HCT116 (cell line): ENCODE data around the gene GRIK2. TPM values are rescaled to one million over a fixed set of nuclear protein-coding genes. Genes with fewer than 3 reads are reported as not detected.

Experiments used
- ATAC-seq: fragments of 200-7000 bp; cut with Tn5 transposase; 2 replicates; pipeline ENCODE4 v1.9.1; 2020; ENCODE audit warnings: mild to moderate bottlenecking, moderate library complexity
- BruUV-seq: library from RNA; stranded (reverse); fragments of 400-500 nt; replicated peaks from 2 replicates; lab custom pipeline; 2021; lab: Mats Ljungman, UMichigan
- CTCF ChIA-PET: fragments of 300-600 bp; sonication (Branson Sonifier 250); formaldehyde crosslinking; loops from one replicate; lab custom pipeline; 2021; ENCODE audit warnings: antibody characterized with exemption; lab: Charles Lee
- POLR2A ChIA-PET: fragments of 300-600, 350-600 bp; sonication (Branson Sonifier 250); formaldehyde crosslinking; loops from one replicate; lab custom pipeline; 2021; ENCODE audit warnings: antibody characterized with exemption; lab: Charles Lee
- RAD21 ChIA-PET, 2 experiments: fragments of 300-600 bp; sonication (Branson Sonifier 250); formaldehyde crosslinking; loops; one replicate each; lab custom pipeline; 2023; ENCODE audit warnings: low total read pairs in 2 of 2; ENCODE audit not compliant: uncharacterized antibody in 2 of 2, unreplicated experiment in 2 of 2, low non-redundant PET in 1 of 2; lab: Charles Lee
- DNase-seq: peaks from one replicate; pipeline ENCODE4 v3.0.0-alpha.2; 2010; ENCODE audit warnings: low read depth, low spot score
- H2AFZ ChIP-seq: fragments of 200-600 bp; shearing (Covaris generic), sonication (generic); 2 replicates; pipeline ENCODE4 v1.6.1; 2017; ENCODE audit warnings: low read depth, mixed run types, mixed read lengths, antibody characterized with exemption, low read length; ENCODE audit not compliant: poor library complexity, severe bottlenecking
- H3K27ac ChIP-seq: 2 replicates; pipeline ENCODE4 v1.5.1; 2012; ENCODE audit warnings: low read depth, low read length
- H3K27me3 ChIP-seq: fragments of 200-600 bp; sonication (generic); 2 replicates; pipeline ENCODE4 v1.6.1; 2016; ENCODE audit warnings: mixed run types, low read length, mixed read lengths; ENCODE audit not compliant: insufficient read depth
- H3K36me3 ChIP-seq, 2 experiments: fragments of 200-500 bp in 1 of 2; fragments of 200-600 bp in 1 of 2; sonication (Bioruptor generic) in 1 of 2; sonication (generic) in 1 of 2; 2 replicates each; pipeline versions ENCODE4 v1.5.1 to v1.6.1; 2014 to 2016; ENCODE audit warnings: low read length in 2 of 2, inconsistent platforms in 1 of 2, mixed read lengths in 1 of 2, mixed run types in 1 of 2; ENCODE audit not compliant: insufficient read depth in 2 of 2, control insufficient read depth in 1 of 2
- H3K4me1 ChIP-seq, 2 experiments: fragments of 200-600 bp in 1 of 2; sonication (generic) in 1 of 2; 2 replicates each; pipeline versions ENCODE4 v1.5.1 to v1.6.1; 2012 to 2017; ENCODE audit warnings: low read length in 2 of 2, inconsistent platforms in 1 of 2, mild to moderate bottlenecking in 1 of 2, mixed read lengths in 1 of 2, mixed run types in 1 of 2, moderate library complexity in 1 of 2; ENCODE audit not compliant: insufficient read depth in 2 of 2, control insufficient read depth in 1 of 2
- H3K4me2 ChIP-seq: fragments of 200-600 bp; sonication (generic); 2 replicates; pipeline ENCODE4 v1.6.1; 2017; ENCODE audit warnings: mixed run types, low read length, mixed read lengths
- H3K4me3 ChIP-seq, 2 experiments: fragments of 200-600 bp in 1 of 2; sonication (generic) in 1 of 2; replicated peaks in 1 of 2; 2 replicates each; pipeline ENCODE4 v1.5.1; 2011 to 2016; ENCODE audit warnings: low read length in 2 of 2, control low read depth in 1 of 2, low read depth in 1 of 2, mild to moderate bottlenecking in 1 of 2, mixed read lengths in 1 of 2, mixed run types in 1 of 2
- H3K79me2 ChIP-seq: fragments of 200-600 bp; sonication (generic); 2 replicates; pipeline ENCODE4 v1.6.1; 2017; ENCODE audit warnings: mild to moderate bottlenecking, mixed run types, low read length, moderate library complexity, mixed read lengths; ENCODE audit not compliant: insufficient read depth
- H3K9ac ChIP-seq: fragments of 200-600 bp; sonication (generic); 2 replicates; pipeline ENCODE4 v1.6.1; 2016; ENCODE audit warnings: low read length, mixed read lengths
- H3K9me2 ChIP-seq: fragments of 200-600 bp; sonication (generic), shearing (Covaris generic); 2 replicates; pipeline ENCODE4 v1.6.1; 2017; ENCODE audit warnings: mixed run types, mild to moderate bottlenecking, moderate library complexity; ENCODE audit not compliant: insufficient read depth
- H3K9me3 ChIP-seq, 2 experiments: fragments of 200-500 bp in 1 of 2; fragments of 200-600 bp in 1 of 2; sonication (Bioruptor generic) in 1 of 2; sonication (generic) in 1 of 2; 2 replicates each; pipeline ENCODE4 v1.6.1; 2014 to 2017; ENCODE audit warnings: low read length in 2 of 2, mixed read lengths in 2 of 2, inconsistent platforms in 1 of 2, low read depth in 1 of 2, mild to moderate bottlenecking in 1 of 2, mixed run types in 1 of 2, moderate library complexity in 1 of 2; ENCODE audit not compliant: control insufficient read depth in 1 of 2, insufficient read depth in 1 of 2
- H4K20me1 ChIP-seq: fragments of 200-600 bp; sonication (generic), shearing (Covaris generic); 2 replicates; pipeline ENCODE4 v1.6.1; 2017; ENCODE audit warnings: mixed run types, mild to moderate bottlenecking, moderate library complexity; ENCODE audit not compliant: insufficient read depth
- CBX3 ChIP-seq: IDR thresholded peaks from 2 replicates; pipeline ENCODE4 v1.6.1; 2012; ENCODE audit warnings: low read depth
- CEBPB ChIP-seq: IDR thresholded peaks from 2 replicates; pipeline ENCODE4 v1.6.1; 2012; ENCODE audit warnings: low read depth
- EGR1 ChIP-seq: IDR thresholded peaks from 2 replicates; pipeline ENCODE4 v1.6.1; 2012; ENCODE audit warnings: low read depth
- EZH2 ChIP-seq: fragments of 200-600 bp; sonication (generic); IDR thresholded peaks from 2 replicates; pipeline ENCODE4 v1.6.1; 2017; ENCODE audit warnings: antibody characterized with exemption, mixed run types
- EZH2phosphoT487 ChIP-seq: fragments of 200-600 bp; IDR thresholded peaks from 2 replicates; pipeline ENCODE4 v1.6.1; 2018; ENCODE audit warnings: antibody characterized with exemption, borderline replicate concordance
- FOSL1 ChIP-seq: IDR thresholded peaks from 2 replicates; pipeline ENCODE4 v1.6.1; 2012; ENCODE audit warnings: low read depth
- JUND ChIP-seq: IDR thresholded peaks from 2 replicates; pipeline ENCODE4 v1.6.1; 2012
- POLR2A ChIP-seq: IDR thresholded peaks from 2 replicates; pipeline ENCODE4 v1.7.0; 2011; ENCODE audit warnings: borderline replicate concordance; ENCODE audit not compliant: insufficient read depth, insufficient read length; ENCODE audit errors: extremely low read depth
- RAD21 ChIP-seq: IDR thresholded peaks from 2 replicates; pipeline ENCODE4 v1.6.1; 2012; ENCODE audit warnings: low read depth, mild to moderate bottlenecking
- SRF ChIP-seq: IDR thresholded peaks from 2 replicates; pipeline ENCODE4 v1.6.1; 2012; ENCODE audit warnings: low read depth
- TCF7L2 ChIP-seq: IDR thresholded peaks from 2 replicates; pipeline ENCODE4 v1.7.0; 2011; ENCODE audit warnings: borderline replicate concordance, inconsistent platforms; ENCODE audit not compliant: insufficient read depth, insufficient read length; ENCODE audit errors: extremely low read depth
- ZFX ChIP-seq: fragments of 450-650 bp; IDR thresholded peaks from 2 replicates; pipeline ENCODE4 v1.6.1; 2017
- ZNF274 ChIP-seq: fragments of 200-500 bp; sonication (Bioruptor generic); IDR thresholded peaks from 2 replicates; pipeline ENCODE4 v1.6.1; 2014; ENCODE audit warnings: mild to moderate bottlenecking, low read depth, low read length, inconsistent platforms
- intact Hi-C: fragments of 100-400 bp; cut with micrococcal nuclease; formaldehyde crosslinking; loops from 2 replicates; pipeline ENCODE4 v1.10.0; 2022
- total RNA-seq: library from RNA; stranded (reverse); gene quantifications from one replicate; pipeline ENCODE4 v1.2.1, GENCODE V29; 2021; ENCODE audit not compliant: unreplicated experiment
- TF ChIP-seq, protein P1 (sequence below): IDR thresholded peaks from 2 replicates; pipeline ENCODE4 v1.6.1; 2012
- TF ChIP-seq, protein P2 (sequence below): IDR thresholded peaks from 2 replicates; pipeline ENCODE4 v1.6.1; 2012

GRIK2 gene
- total RNA-seq, 1 experiment from 2014 or later, result 0.64 TPM

DNA sequence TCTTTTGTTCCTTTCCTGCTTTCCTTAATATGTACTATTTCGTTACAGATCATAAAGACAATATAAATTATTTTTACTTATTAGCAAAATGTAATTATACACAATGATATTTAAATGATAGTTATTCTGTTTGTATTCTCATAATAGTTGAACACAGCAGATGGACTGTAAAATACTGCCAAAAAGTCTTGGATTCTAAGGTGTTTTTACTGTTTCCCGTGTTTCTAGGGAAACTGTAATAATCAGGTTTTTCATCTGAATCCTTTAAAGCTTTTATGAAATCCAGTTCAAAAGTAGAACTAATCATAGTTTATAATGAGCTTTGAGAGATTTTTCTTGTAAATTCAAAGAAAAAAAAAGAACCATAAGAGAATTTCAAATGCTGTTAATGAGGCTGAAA, 148.4 kb downstream of the GRIK2 start:
- no peak overlapping the region for H3K9ac ChIP-seq
- no peaks in the 10 kb centered on the region for H3K79me2 ChIP-seq
- H3K4me1 ChIP-seq, result no peaks in the 10 kb centered on the region
- ChIA-PET RAD21 (no interaction called here), CTCF (no interaction called here), POLR2A (no interaction called here)
- no peaks in the 10 kb centered on the region for H3K9me3 ChIP-seq
- intact Hi-C loops, result no loop called here
- DNase-seq (no peak), ATAC-seq (no peak)
- H2AFZ ChIP-seq, result no peak overlapping the region
- 0 out of 2 replicates have a peak, but pooled peaks cover 4% of the 10 kb centered on the region for H3K9me2 ChIP-seq
- TF ChIP-seq JUND (no peak), ZFX (no peak), CEBPB (no peak), TCF7L2 (no peak), EZH2phosphoT487 (no peak), RAD21 (no peak), POLR2A (no peak), CBX3 (no peak)
- TF ChIP-seq, protein P1, sequence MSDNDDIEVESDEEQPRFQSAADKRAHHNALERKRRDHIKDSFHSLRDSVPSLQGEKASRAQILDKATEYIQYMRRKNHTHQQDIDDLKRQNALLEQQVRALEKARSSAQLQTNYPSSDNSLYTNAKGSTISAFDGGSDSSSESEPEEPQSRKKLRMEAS, result no peak
- TF ChIP-seq, protein P2, sequence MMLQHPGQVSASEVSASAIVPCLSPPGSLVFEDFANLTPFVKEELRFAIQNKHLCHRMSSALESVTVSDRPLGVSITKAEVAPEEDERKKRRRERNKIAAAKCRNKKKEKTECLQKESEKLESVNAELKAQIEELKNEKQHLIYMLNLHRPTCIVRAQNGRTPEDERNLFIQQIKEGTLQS, result no peak
- no TSS peak for BruUV-seq
- no peaks in the 10 kb centered on the region for H3K27me3 ChIP-seq
- no peak overlapping the region for H3K4me2 ChIP-seq
- H3K27ac ChIP-seq, result no peak overlapping the region
- H3K4me3 ChIP-seq, result no peak overlapping the region
- no peaks in the 10 kb centered on the region for H3K36me3 ChIP-seq
- H4K20me1 ChIP-seq, result no peaks in the 10 kb centered on the region

DNA sequence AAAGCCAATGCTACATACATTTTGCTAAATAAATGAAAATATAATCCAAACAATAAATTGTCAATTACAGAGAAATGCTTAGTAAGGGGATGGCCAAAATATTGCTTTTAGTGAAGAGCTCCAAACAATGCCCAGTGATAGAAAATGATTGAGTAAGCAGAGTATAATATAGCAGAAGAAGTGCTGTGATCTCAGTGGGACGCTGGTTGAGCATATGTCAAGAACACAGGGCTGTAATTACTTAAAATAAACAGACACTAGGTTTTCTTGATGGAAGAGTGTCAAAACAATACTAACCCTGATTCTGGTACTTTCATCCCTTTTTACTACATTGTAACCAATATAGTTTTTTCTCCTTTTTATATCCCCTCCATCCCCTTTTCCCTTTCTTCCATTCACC, 150.3 kb downstream of the GRIK2 start:
- no TSS peak for BruUV-seq
- no peaks in the 10 kb centered on the region for H3K36me3 ChIP-seq
- RAD21 ChIA-PET, result no interaction called here
- no peak overlapping the region for H3K4me3 ChIP-seq
- CTCF ChIA-PET, result no interaction called here
- TF ChIP-seq EGR1, result no peak
- TF ChIP-seq ZNF274, result no peak
- TF ChIP-seq EZH2, result no peak
- TF ChIP-seq SRF, result no peak
- no peak for TF ChIP-seq EZH2phosphoT487
- no peak for TF ChIP-seq CBX3
- no peak for TF ChIP-seq FOSL1
- TF ChIP-seq, protein P2, result no peak
- TF ChIP-seq TCF7L2, result no peak
- TF ChIP-seq POLR2A, result no peak
- POLR2A ChIA-PET, result no interaction called here
- H3K27ac ChIP-seq, result no peak overlapping the region
- DNase-seq (no peak), ATAC-seq (no peak)
- no peak overlapping the region for H3K4me2 ChIP-seq
- intact Hi-C loops, result no loop called here
- no peaks in the 10 kb centered on the region for H4K20me1 ChIP-seq
- H3K9me3 ChIP-seq, result no peaks in the 10 kb centered on the region
- no peak overlapping the region for H3K9ac ChIP-seq
- no peaks in the 10 kb centered on the region for H3K27me3 ChIP-seq
- no peak overlapping the region for H2AFZ ChIP-seq
- no peaks in the 10 kb centered on the region for H3K4me1 ChIP-seq
- no peaks in the 10 kb centered on the region for H3K79me2 ChIP-seq
- H3K9me2 ChIP-seq, result 0 out of 2 replicates have a peak, but pooled peaks cover 4% of the 10 kb centered on the region
